ENCODE results near the gene ADAMTS6. TPM values are rescaled to one million over a fixed set of nuclear protein-coding genes. Genes with fewer than 3 reads are reported as not detected.

Gene ADAMTS6
- total and polyA plus RNA-seq, 2 experiments from 2014 or later: 0.78 to 2.0 TPM

- no peak overlapping the region for H3K27ac Mint-ChIP-seq
- H3K4me3 Mint-ChIP-seq: no peak overlapping the region
- H3K4me1 Mint-ChIP-seq: no peaks in the 10 kb centered on the region
- DNase-seq (ENCODE audit: low spot score) (no peak), ATAC-seq (no peak)
- Histone ChIP-seq H3K9me2 (ENCODE audit: insufficient read depth) (no peaks in the 10 kb centered on the region), H3F3A (replicated peaks; ENCODE audit: low read depth) (no peaks in the 10 kb centered on the region), H3K27ac (ENCODE audit: low read depth) (no peak overlapping the region), H2AFZ (no peak overlapping the region), H4K20me1 (replicated peaks; ENCODE audit: insufficient read depth) (no peaks in the 10 kb centered on the region), H3K36me3 (ENCODE audit: insufficient read depth) (no peaks in the 10 kb centered on the region), H3K4me1 (ENCODE audit: insufficient read depth) (peaks cover 2% of the 10 kb centered on the region; the same call in 1 of the 2 replicates), H3K4me3 (no peak overlapping the region), H3K4me2 (no peak overlapping the region), H3K27me3 (ENCODE audit: insufficient read depth) (no peaks in the 10 kb centered on the region), H3K79me2 (replicated peaks; ENCODE audit: insufficient read depth) (no peaks in the 10 kb centered on the region)
- H3K9me3 Mint-ChIP-seq: no peaks in the 10 kb centered on the region
- H3K36me3 Mint-ChIP-seq (ENCODE audit: low read depth): peaks cover 7% of the 10 kb centered on the region; the same call in 2 of the 3 replicates
- TF ChIP-seq JUNB (IDR thresholded peaks at IDR 0.05; ENCODE audit: unreplicated experiment) (no peak), EZH2 (IDR thresholded peaks at IDR 0.05; ENCODE audit: low read depth, unreplicated experiment) (no peak)
- H3K27me3 Mint-ChIP-seq (ENCODE audit: insufficient read depth, low read depth, poor library complexity): no peaks in the 10 kb centered on the region
Observed at GRCh38 chr5:65530904-65531303, 49.2 kb upstream of the ADAMTS6 start.

- TF ChIP-seq ZNF462 (CRISPR knock-in tag; IDR thresholded peaks at IDR 0.05) (no peak), NANOG (IDR thresholded peaks at IDR 0.05; ENCODE audit: borderline replicate concordance) (no peak), ZNF114 (CRISPR knock-in tag; IDR thresholded peaks at IDR 0.05) (no peak), CREB1 (CRISPR knock-in tag; IDR thresholded peaks at IDR 0.05; ENCODE audit: low read depth) (no peak), EZH2phosphoT487 (IDR thresholded peaks at IDR 0.05; ENCODE audit: unreplicated experiment) (no peak), JUNB (IDR thresholded peaks at IDR 0.05; ENCODE audit: unreplicated experiment) (no peak), STAT1 (IDR thresholded peaks at IDR 0.05; ENCODE audit: unreplicated experiment) (no peak), ETS1 (IDR thresholded peaks at IDR 0.05) (no peak), ZNF331 (CRISPR knock-in tag; IDR thresholded peaks at IDR 0.05; ENCODE audit: low read depth) (no peak)
- Mint-ChIP-seq H3K27ac (no peak overlapping the region), H3K9me3 (no peaks in the 10 kb centered on the region)
Observed at GRCh38 chr5:65525726-65526125, 44.0 kb upstream of the ADAMTS6 start.

More at GRCh38 chr5:65525726-65526125, 44.0 kb upstream of the ADAMTS6 start:
- Mint-ChIP-seq H3K4me3 (no peak overlapping the region), H3K4me1 (no peaks in the 10 kb centered on the region), H3K36me3 (ENCODE audit: low read depth) (peaks cover 22% of the 10 kb centered on the region; the same call in 2 of the 3 replicates), H3K27me3 (ENCODE audit: insufficient read depth, low read depth, poor library complexity) (no peaks in the 10 kb centered on the region)
- Histone ChIP-seq H3K27me3 (ENCODE audit: insufficient read depth) (no peaks in the 10 kb centered on the region), H3K79me2 (replicated peaks; ENCODE audit: insufficient read depth) (no peaks in the 10 kb centered on the region), H3K4me3 (no peak overlapping the region), H3F3A (replicated peaks; ENCODE audit: low read depth) (no peaks in the 10 kb centered on the region), H3K4me1 (ENCODE audit: insufficient read depth) (no peaks in the 10 kb centered on the region), H4K20me1 (replicated peaks; ENCODE audit: insufficient read depth) (no peaks in the 10 kb centered on the region), H3K27ac (ENCODE audit: low read depth) (no peak overlapping the region), H3K9me2 (ENCODE audit: insufficient read depth) (no peaks in the 10 kb centered on the region), H3K4me2 (no peak overlapping the region), H2AFZ (no peak overlapping the region), H3K36me3 (ENCODE audit: insufficient read depth) (no peaks in the 10 kb centered on the region)
- DNase-seq (ENCODE audit: low spot score): no peak
- no peak for ATAC-seq

All from GM23338 (cell line).